Testis (tissue), 2 donors: ENCODE measurements around the gene ATG9B.

Source experiments
- CTCF ChIP-seq, 3 experiments: fragments of 450-650 bp in 2 of 3; fragments of 200-600 bp in 1 of 3; sonication (generic) in 1 of 3; IDR thresholded peaks; one replicate each; pipeline ENCODE4 v1.5.1; 2016 to 2019; ENCODE audit warnings: antibody characterized with exemption in 3 of 3, mild to moderate bottlenecking in 2 of 3, moderate library complexity in 1 of 3
- POLR2A ChIP-seq: fragments of 450-650 bp; IDR thresholded peaks from one replicate; pipeline ENCODE4 v1.6.1; 2017; ENCODE audit warnings: antibody characterized with exemption, mild to moderate bottlenecking, moderate library complexity

- TF ChIP-seq CTCF (IDR thresholded peaks at IDR 0.05) (no peak), POLR2A (no peak)
Observed at GRCh38 chr7:151045967-151046366, 21.7 kb upstream of the ATG9B start.
